Renal cortex interstitium (tissue), 11 donors: ENCODE measurements around the gene NFKBIB. TPM values are rescaled to one million over a fixed set of nuclear protein-coding genes. Genes with fewer than 3 reads are reported as not detected.
"Not testable (repeated sequence)": the region's sequence is repeated elsewhere in the genome, so short reads cannot be mapped to it uniquely, and the experiment has no call there.

Experiments used
- DNase-seq, 11 donors: peaks; one replicate each; pipeline ENCODE4 v3.0.0-alpha.2; 2013; ENCODE audit warnings: low read depth in 9 of 11, low spot score in 4 of 11; ENCODE audit errors: extremely low read depth in 1 of 11
- polyA plus RNA-seq, 3 donors: library from polyadenylated mRNA; unstranded; fragments of 120-200 nt; gene quantifications; one replicate each; pipeline ENCODE4 v1.2.1, GENCODE V29; 2013; ENCODE audit not compliant: insufficient read length in 3 of 3

The NFKBIB gene
- polyA plus RNA-seq, 3 donors: 6.4 to 11.0 (median 10.4) TPM

GRCh38 chr19:38917921-38918491 lies 18.2 kb downstream of the NFKBIB start:
- DNase-seq: no peak

- no peak for DNase-seq
Measured at GRCh38 chr19:38918526-38918925, 18.8 kb downstream of the NFKBIB start.

- DNase-seq: no peak
Measured at GRCh38 chr19:38919837-38920601, 20.2 kb downstream of the NFKBIB start.

GRCh38 chr19:38920602-38921419 lies 21.0 kb downstream of the NFKBIB start:
- DNase-seq: no peak

GRCh38 chr19:38921420-38922274 lies 21.9 kb downstream of the NFKBIB start:
- no peak for DNase-seq

GRCh38 chr19:38922482-38922881 lies 22.7 kb downstream of the NFKBIB start:
- DNase-seq: no peak

GRCh38 chr19:38924388-38924787 lies 24.6 kb downstream of the NFKBIB start:
- no peak for DNase-seq

GRCh38 chr19:38928391-38929001 lies 28.7 kb downstream of the NFKBIB start:
- DNase-seq: no peak

GRCh38 chr19:38929929-38930775 lies 30.4 kb downstream of the NFKBIB start, which contains the start of gene SARS2:
Gene SARS2, minus strand, starts transcription at chr19:38930763. Its CDS starts 27 bp downstream, at chr19:38930736.
- peak in 10 of 11 donors; percentile 83 to 94 (median 89) for DNase-seq

GRCh38 chr19:38930776-38931520 lies 31.2 kb downstream of the NFKBIB start, which contains the start of gene MRPS12:
Gene MRPS12, plus strand, starts transcription at chr19:38930944. Its CDS starts 351 bp downstream, at chr19:38931295.
- peak; percentile 98 to 100 (median 99) for DNase-seq

GRCh38 chr19:38931521-38931793 lies 31.7 kb downstream of the NFKBIB start:
- DNase-seq: no peak

GRCh38 chr19:38932425-38933179 lies 32.8 kb downstream of the NFKBIB start:
- DNase-seq: peak in 1 of 11 donors; percentile 32

GRCh38 chr19:38933544-38933943 lies 33.8 kb downstream of the NFKBIB start:
- no peak for DNase-seq

- DNase-seq: no peak
Measured at GRCh38 chr19:38939957-38940356, 40.2 kb downstream of the NFKBIB start.

- DNase-seq: not testable (repeated sequence)
Measured at GRCh38 chr19:38941466-38941865, 41.7 kb downstream of the NFKBIB start.

- no peak for DNase-seq
Measured at GRCh38 chr19:38941979-38942378, 42.2 kb downstream of the NFKBIB start.
